ENCODE results near the gene ADAT2. TPM values are rescaled to one million over a fixed set of nuclear protein-coding genes. Genes with fewer than 3 reads are reported as not detected.

The ADAT2 gene
- total RNA-seq, 5 donors from 2014 or later (not counting 1 experiment from before 2014, with no cell fraction given) = 15.8 to 22.8 (median 19.3) TPM

DNA sequence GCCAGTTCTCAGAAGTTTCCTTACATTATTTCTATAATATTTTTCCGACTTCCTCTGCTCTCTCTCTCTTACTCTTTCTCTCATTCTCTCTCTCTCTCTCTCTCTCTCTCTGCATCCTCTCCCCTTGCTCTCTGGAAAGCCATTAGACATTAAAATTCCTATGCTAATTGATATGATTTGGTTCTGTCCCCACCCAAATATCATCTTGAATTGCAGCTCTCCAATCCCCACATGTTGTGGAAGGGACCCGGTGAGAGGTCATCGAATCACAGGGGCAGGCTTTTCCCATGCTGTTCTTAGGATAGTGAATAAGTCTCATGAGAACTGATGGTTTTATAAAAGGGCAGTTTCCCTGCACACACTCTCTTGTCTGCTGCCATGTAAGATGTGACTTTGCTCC lies 74.1 kb downstream of the ADAT2 start:
- Mint-ChIP-seq H3K9me3 (peaks cover 3 to 10% (median 3%) of the 10 kb centered on the region in 3 donors), H3K27me3 (peaks cover 11 to 25% of the 10 kb centered on the region in 2 donors), H3K4me3 (no peak overlapping the region), H3K27ac (no peak overlapping the region), H3K4me1 (no peaks in the 10 kb centered on the region), H3K36me3 (no peaks in the 10 kb centered on the region)
- Histone ChIP-seq H3K36me3 (ENCODE audit: control insufficient read depth in 2 of 2, extremely low read depth in 1 of 2, insufficient read depth in 1 of 2, low read length in 1 of 2) (no peaks in the 10 kb centered on the region), H3K4me1 (ENCODE audit: control insufficient read depth in 1 of 2, extremely low read depth in 1 of 2, insufficient read depth in 2 of 2, low read length in 2 of 2) (no peaks in the 10 kb centered on the region), H3K9me3 (no peaks in the 10 kb centered on the region), H3K27me3 (replicated peaks in 1 of 2; ENCODE audit: control insufficient read depth in 2 of 2, extremely low read depth in 1 of 2, insufficient read depth in 2 of 2, low read length in 1 of 2) (no peaks in the 10 kb centered on the region), H3K4me3 (ENCODE audit: control insufficient read depth in 1 of 2, extremely low read depth in 1 of 2, low read length in 1 of 2) (no peak overlapping the region), H3K27ac (ENCODE audit: low read length) (no peak overlapping the region)
- DNase-seq = no peak
- no CpG with 5 or more reads among the region's 3 CpGs for WGBS (ENCODE audit: insufficient coverage)
- no peak for ATAC-seq (replicated peaks in 1 of 4)
- POLR2A ChIA-PET = interaction anchor here in 1 of 2 donors (1.7 kb wide), 1 partner anchor 21 kb away, joined by 4 read pairs; no protein-coding TSS in a partner anchor
- CTCF ChIA-PET = no interaction called here

DNA sequence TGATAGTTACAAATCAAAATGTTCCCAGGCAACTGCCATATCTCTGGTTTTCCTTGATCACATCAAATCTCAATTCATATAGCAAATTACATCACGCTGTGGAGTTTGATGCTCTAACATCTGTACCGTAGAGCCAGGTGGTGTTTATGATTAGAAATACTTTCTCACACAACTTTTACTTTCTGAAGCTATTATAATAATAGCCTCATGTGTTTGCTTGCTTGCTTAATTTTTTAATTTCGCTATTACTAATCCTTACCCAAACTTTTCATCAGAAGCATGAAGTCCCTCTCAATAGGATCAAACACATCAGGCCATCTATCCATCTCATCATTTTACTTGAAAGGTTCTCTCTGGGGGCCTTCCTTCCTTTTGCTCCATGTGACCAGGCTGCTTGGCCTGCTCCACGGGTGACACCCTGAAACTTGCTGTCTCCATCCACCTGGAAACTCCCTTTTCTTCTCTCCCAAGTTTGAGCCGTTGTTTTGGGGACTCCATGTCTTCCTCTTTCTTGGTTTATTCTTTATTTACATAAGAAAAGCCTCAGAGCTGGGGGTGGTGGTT lies 75.4 kb downstream of the ADAT2 start:
- no peak overlapping the region for H3K27ac Mint-ChIP-seq
- peaks cover 3 to 10% (median 3%) of the 10 kb centered on the region in 3 donors for H3K9me3 Mint-ChIP-seq
- Histone ChIP-seq H3K27me3 (replicated peaks in 1 of 2; ENCODE audit: control insufficient read depth in 2 of 2, extremely low read depth in 1 of 2, insufficient read depth in 2 of 2, low read length in 1 of 2) (no peaks in the 10 kb centered on the region), H3K9me3 (no peaks in the 10 kb centered on the region), H3K36me3 (ENCODE audit: control insufficient read depth in 2 of 2, extremely low read depth in 1 of 2, insufficient read depth in 1 of 2, low read length in 1 of 2) (no peaks in the 10 kb centered on the region), H3K27ac (ENCODE audit: low read length) (no peak overlapping the region), H3K4me1 (ENCODE audit: control insufficient read depth in 1 of 2, extremely low read depth in 1 of 2, insufficient read depth in 2 of 2, low read length in 2 of 2) (no peaks in the 10 kb centered on the region), H3K4me3 (ENCODE audit: control insufficient read depth in 1 of 2, extremely low read depth in 1 of 2, low read length in 1 of 2) (no peak overlapping the region)
- H3K4me1 Mint-ChIP-seq = no peaks in the 10 kb centered on the region
- CTCF ChIA-PET = interaction anchor here in 1 of 2 donors (0.7 kb wide), 1 partner anchor 32 kb away, joined by 3 read pairs; no protein-coding TSS in a partner anchor
- DNase-seq (no peak), ATAC-seq (replicated peaks in 1 of 4) (no peak)
- POLR2A ChIA-PET = interaction anchor here in 1 of 2 donors (1.7 kb wide), 1 partner anchor 22 kb away, joined by 4 read pairs; no protein-coding TSS in a partner anchor
- H3K4me3 Mint-ChIP-seq = no peak overlapping the region
- peaks cover 9 to 18% of the 10 kb centered on the region in 2 donors for H3K27me3 Mint-ChIP-seq
- no peaks in the 10 kb centered on the region for H3K36me3 Mint-ChIP-seq
- 100% methylated on average over 1 of the region's 5 CpGs for WGBS (ENCODE audit: insufficient coverage)

DNA sequence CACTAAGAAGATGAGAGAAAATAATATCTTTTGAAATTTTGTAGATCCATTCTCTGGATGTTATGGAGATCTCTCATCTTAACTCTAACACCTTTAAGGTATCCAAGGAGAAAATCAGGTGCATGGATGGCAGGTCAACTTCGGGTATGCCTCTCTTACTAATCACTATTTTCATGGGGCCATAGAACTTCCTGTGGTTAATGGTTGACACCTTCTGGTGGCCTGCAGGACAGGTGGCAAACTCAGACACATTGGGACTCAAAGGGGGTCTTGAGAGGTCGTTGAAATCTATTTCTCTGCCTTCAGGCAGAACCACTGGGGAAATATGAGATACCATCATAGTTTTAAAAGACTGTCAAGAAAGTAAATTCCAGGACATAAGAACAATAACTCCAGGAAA lies 76.5 kb downstream of the ADAT2 start:
- H3K9me3 Mint-ChIP-seq = peaks cover 3 to 10% (median 3%) of the 10 kb centered on the region in 3 donors
- H3K36me3 Mint-ChIP-seq = no peaks in the 10 kb centered on the region
- Histone ChIP-seq H3K27ac (ENCODE audit: low read length) (no peak overlapping the region), H3K9me3 (no peaks in the 10 kb centered on the region), H3K36me3 (ENCODE audit: control insufficient read depth in 2 of 2, extremely low read depth in 1 of 2, insufficient read depth in 1 of 2, low read length in 1 of 2) (no peaks in the 10 kb centered on the region), H3K4me1 (ENCODE audit: control insufficient read depth in 1 of 2, extremely low read depth in 1 of 2, insufficient read depth in 2 of 2, low read length in 2 of 2) (no peaks in the 10 kb centered on the region), H3K27me3 (replicated peaks in 1 of 2; ENCODE audit: control insufficient read depth in 2 of 2, extremely low read depth in 1 of 2, insufficient read depth in 2 of 2, low read length in 1 of 2) (no peaks in the 10 kb centered on the region), H3K4me3 (ENCODE audit: control insufficient read depth in 1 of 2, extremely low read depth in 1 of 2, low read length in 1 of 2) (no peak overlapping the region)
- ChIA-PET CTCF (interaction anchor here in 1 of 2 donors (0.5 kb wide), 1 partner anchor 438 kb away, joined by 6 read pairs; no protein-coding TSS in a partner anchor), POLR2A (interaction anchor here in 1 of 2 donors (0.6 kb wide), 1 partner anchor 27 kb away, joined by 3 read pairs; no protein-coding TSS in a partner anchor)
- H3K27me3 Mint-ChIP-seq = peaks cover 5 to 14% of the 10 kb centered on the region in 2 donors
- no peak overlapping the region for H3K27ac Mint-ChIP-seq
- no CpG with 5 or more reads among the region's 2 CpGs for WGBS (ENCODE audit: insufficient coverage)
- H3K4me3 Mint-ChIP-seq = no peak overlapping the region
- DNase-seq = no peak
- no peak for ATAC-seq (replicated peaks in 1 of 4)
- H3K4me1 Mint-ChIP-seq = no peaks in the 10 kb centered on the region

Other genes starting within 250 kb of the ADAT2 start
- gene PEX3, start 110 bp upstream of the ADAT2 start, total RNA-seq = 10 to 100 TPM; 12.2 to 19.9 (median 16.9) TPM
- gene FUCA2, start 61.0 kb upstream of the ADAT2 start, total RNA-seq = 1 to 10 TPM; 4.6 to 9.0 (median 7.1) TPM
- gene PHACTR2, start 227.3 kb upstream of the ADAT2 start, total RNA-seq = 10 to 100 TPM; 31.9 to 50.3 (median 36.7) TPM